SJCRH30 (cell line): ENCODE results near the gene RNF166. TPM values are rescaled to one million over a fixed set of nuclear protein-coding genes. Genes with fewer than 3 reads are reported as not detected.
A peak's percentile ranks its signal among the peaks of the same experiment; 100 is the strongest.
"Not testable (repeated sequence)": the region's sequence is repeated elsewhere in the genome, so short reads cannot be mapped to it uniquely, and the experiment has no call there.

Experiments
- DNase-seq, 2 experiments: peaks; one replicate each; pipeline ENCODE4 v3.0.0-alpha.2; 2015 to 2020
- H3K27ac ChIP-seq: fragments of 250-450 bp; sonication (Bioruptor Pico); 2 replicates; pipeline ENCODE4 v1.5.1; 2020; ENCODE audit warnings: mild to moderate bottlenecking, moderate library complexity
- H3K27me3 ChIP-seq: fragments of 250-450 bp; sonication (Bioruptor Pico); 2 replicates; pipeline ENCODE4 v1.5.1; 2020; ENCODE audit warnings: mild to moderate bottlenecking, moderate library complexity
- H3K36me3 ChIP-seq: fragments of 250-450 bp; sonication (Bioruptor Pico); 2 replicates; pipeline ENCODE4 v1.5.1; 2020; ENCODE audit warnings: mild to moderate bottlenecking, moderate library complexity
- H3K4me1 ChIP-seq: fragments of 250-450 bp; sonication (Bioruptor Pico); 2 replicates; pipeline ENCODE4 v1.5.1; 2020; ENCODE audit warnings: mild to moderate bottlenecking, moderate library complexity
- H3K4me3 ChIP-seq: fragments of 250-450 bp; sonication (Bioruptor Pico); 2 replicates; pipeline ENCODE4 v1.5.1; 2020; ENCODE audit warnings: mild to moderate bottlenecking, moderate library complexity
- H3K9me3 ChIP-seq: fragments of 250-450 bp; sonication (Bioruptor Pico); replicated peaks from 2 replicates; pipeline ENCODE4 v1.5.1; 2020; ENCODE audit warnings: mild to moderate bottlenecking, moderate library complexity
- total RNA-seq: library from RNA; depleted of rRNA; stranded (reverse); fragments of >200 nt; shearing (Covaris generic); gene quantifications from 2 replicates; pipeline ENCODE4 v1.2.3, GENCODE V29; 2014

The RNF166 gene
- total RNA-seq, 1 experiment from 2014 or later, result 10.4 TPM

- H3K27ac ChIP-seq, result no peak overlapping the region
- H3K4me3 ChIP-seq, result no peak overlapping the region
- no peaks in the 10 kb centered on the region for H3K4me1 ChIP-seq
- H3K36me3 ChIP-seq, result no peaks in the 10 kb centered on the region
- DNase-seq, result no peak
- no peaks in the 10 kb centered on the region for H3K9me3 ChIP-seq
- no peaks in the 10 kb centered on the region for H3K27me3 ChIP-seq
These were observed 29.5 kb downstream of the RNF166 start for GRCh38 chr16:88676502-88677242.

GRCh38 chr16:88673716-88674379, 32.4 kb downstream of the RNF166 start:
- Histone ChIP-seq H3K27ac (no peak overlapping the region), H3K4me1 (no peaks in the 10 kb centered on the region), H3K9me3 (no peaks in the 10 kb centered on the region), H3K27me3 (no peaks in the 10 kb centered on the region), H3K4me3 (no peak overlapping the region), H3K36me3 (no peaks in the 10 kb centered on the region)
- peak in 1 of 2 experiments; percentile 27 for DNase-seq

- Histone ChIP-seq H3K27me3 (no peaks in the 10 kb centered on the region), H3K36me3 (no peaks in the 10 kb centered on the region), H3K9me3 (no peaks in the 10 kb centered on the region), H3K4me1 (no peaks in the 10 kb centered on the region), H3K27ac (no peak overlapping the region), H3K4me3 (no peak overlapping the region)
- no peak for DNase-seq
These were observed 33.4 kb downstream of the RNF166 start for GRCh38 chr16:88672776-88673175.

GRCh38 chr16:88671806-88672205, 34.4 kb downstream of the RNF166 start:
- Histone ChIP-seq H3K27ac (no peak overlapping the region), H3K4me1 (no peaks in the 10 kb centered on the region), H3K9me3 (no peaks in the 10 kb centered on the region), H3K36me3 (no peaks in the 10 kb centered on the region), H3K4me3 (no peak overlapping the region), H3K27me3 (no peaks in the 10 kb centered on the region)
- no peak for DNase-seq

- no peak overlapping the region for H3K27ac ChIP-seq
- DNase-seq, result no peak
- no peak overlapping the region for H3K4me3 ChIP-seq
These were observed 36.2 kb downstream of the RNF166 start for GRCh38 chr16:88669980-88670379.

GRCh38 chr16:88669493-88669892, 36.7 kb downstream of the RNF166 start:
- H3K4me3 ChIP-seq, DNase-seq, H3K36me3 ChIP-seq, H3K9me3 ChIP-seq, H3K27me3 ChIP-seq, H3K27ac ChIP-seq, H3K4me1 ChIP-seq: not testable (repeated sequence)

More at GRCh38 chr16:88669980-88670379, 36.2 kb downstream of the RNF166 start:
- Histone ChIP-seq H3K9me3 (no peaks in the 10 kb centered on the region), H3K4me1 (no peaks in the 10 kb centered on the region), H3K36me3 (no peaks in the 10 kb centered on the region), H3K27me3 (no peaks in the 10 kb centered on the region)

- H3K36me3 ChIP-seq, result no peaks in the 10 kb centered on the region
- peak; percentile 36 to 37 for DNase-seq
- H3K4me1 ChIP-seq, result no peaks in the 10 kb centered on the region
- H3K9me3 ChIP-seq, result no peaks in the 10 kb centered on the region
- H3K4me3 ChIP-seq, result no peak overlapping the region
- H3K27me3 ChIP-seq, result no peaks in the 10 kb centered on the region
- no peak overlapping the region for H3K27ac ChIP-seq
These were observed 38.7 kb downstream of the RNF166 start for GRCh38 chr16:88667461-88667860.

- H3K9me3 ChIP-seq, result no peaks in the 10 kb centered on the region
- H3K4me3 ChIP-seq, result no peak overlapping the region
- H3K4me1 ChIP-seq, result no peaks in the 10 kb centered on the region
- H3K27me3 ChIP-seq, result no peaks in the 10 kb centered on the region
- no peaks in the 10 kb centered on the region for H3K36me3 ChIP-seq
- no peak overlapping the region for H3K27ac ChIP-seq
- DNase-seq, result no peak
These were observed 40.6 kb downstream of the RNF166 start for GRCh38 chr16:88665570-88665969.

- Histone ChIP-seq H3K9me3 (no peaks in the 10 kb centered on the region), H3K4me1 (no peaks in the 10 kb centered on the region), H3K27ac (no peak overlapping the region), H3K4me3 (no peak overlapping the region), H3K36me3 (no peaks in the 10 kb centered on the region), H3K27me3 (no peaks in the 10 kb centered on the region)
- DNase-seq, result no peak
These were observed 41.1 kb downstream of the RNF166 start for GRCh38 chr16:88665148-88665547.

- H3K27me3 ChIP-seq, result no peaks in the 10 kb centered on the region
- H3K9me3 ChIP-seq, result no peaks in the 10 kb centered on the region
- peak within 1 kb of the TSS; percentile 87 for H3K4me3 ChIP-seq
- no peaks in the 10 kb centered on the region for H3K36me3 ChIP-seq
- peak; percentile 93 to 94 for DNase-seq
- H3K4me1 ChIP-seq, result no peaks in the 10 kb centered on the region
- H3K27ac ChIP-seq, result no peak within 1 kb of the TSS; the same call in 1 of the 2 replicates
These were observed 43.2 kb downstream of the RNF166 start, which contains the start of gene MVD for GRCh38 chr16:88662843-88663606. TSS of gene MVD (minus strand) at chr16:88663091. CDS start at chr16:88663080, 11 bp downstream.

- Histone ChIP-seq H3K4me1 (no peaks in the 10 kb centered on the region), H3K27me3 (no peaks in the 10 kb centered on the region), H3K4me3 (peak overlapping the region; percentile 87), H3K27ac (no peak overlapping the region), H3K9me3 (no peaks in the 10 kb centered on the region), H3K36me3 (no peaks in the 10 kb centered on the region)
- DNase-seq, result no peak
These were observed 43.9 kb downstream of the RNF166 start for GRCh38 chr16:88662222-88662842.

- Histone ChIP-seq H3K4me1 (no peaks in the 10 kb centered on the region), H3K36me3 (no peaks in the 10 kb centered on the region), H3K27me3 (no peaks in the 10 kb centered on the region), H3K4me3 (no peak overlapping the region), H3K27ac (no peak overlapping the region), H3K9me3 (no peaks in the 10 kb centered on the region)
- DNase-seq, result no peak
These were observed 44.7 kb downstream of the RNF166 start for GRCh38 chr16:88661468-88661867.

GRCh38 chr16:88659160-88659559, 47.0 kb downstream of the RNF166 start:
- no peak overlapping the region for H3K4me3 ChIP-seq
- no peak overlapping the region for H3K27ac ChIP-seq
- H3K36me3 ChIP-seq, result no peaks in the 10 kb centered on the region
- no peak for DNase-seq
- H3K4me1 ChIP-seq, result no peaks in the 10 kb centered on the region
- no peaks in the 10 kb centered on the region for H3K27me3 ChIP-seq
- no peaks in the 10 kb centered on the region for H3K9me3 ChIP-seq

GRCh38 chr16:88658714-88659113, 47.5 kb downstream of the RNF166 start:
- H3K27me3 ChIP-seq, result no peaks in the 10 kb centered on the region
- H3K4me3 ChIP-seq, result no peak overlapping the region
- no peaks in the 10 kb centered on the region for H3K9me3 ChIP-seq
- H3K36me3 ChIP-seq, result no peaks in the 10 kb centered on the region
- no peak overlapping the region for H3K27ac ChIP-seq
- no peaks in the 10 kb centered on the region for H3K4me1 ChIP-seq
- no peak for DNase-seq

- Histone ChIP-seq H3K9me3 (no peaks in the 10 kb centered on the region), H3K27me3 (no peaks in the 10 kb centered on the region), H3K4me1 (no peaks in the 10 kb centered on the region), H3K27ac (no peak overlapping the region), H3K4me3 (no peak overlapping the region), H3K36me3 (no peaks in the 10 kb centered on the region)
- no peak for DNase-seq
These were observed 48.8 kb downstream of the RNF166 start for GRCh38 chr16:88657371-88657770.
